Measurements from ENCODE around the gene SORBS1. TPM values are rescaled to one million over a fixed set of nuclear protein-coding genes. Genes with fewer than 3 reads are reported as not detected.

SORBS1 gene
- total and polyA plus RNA-seq, 2 of the 13 experiments (the other 11 are each of a cell fraction or from before 2014, with no cell fraction given): 16.8 to 39.8 TPM

- TF ChIP-seq ZNF567 (CRISPR knock-in tag; IDR thresholded peaks at IDR 0.05; ENCODE audit: borderline replicate concordance): no peak
- no peak for TF ChIP-seq ZNF337 (CRISPR knock-in tag; IDR thresholded peaks at IDR 0.05; ENCODE audit: borderline replicate concordance, low read depth)
- TF ChIP-seq ZFYVE20 (CRISPR knock-in tag; IDR thresholded peaks at IDR 0.05; ENCODE audit: borderline replicate concordance, low read depth): no peak
- TF ChIP-seq PRDM15 (CRISPR knock-in tag; IDR thresholded peaks at IDR 0.05): no peak
- no peak for TF ChIP-seq NRL (CRISPR knock-in tag; IDR thresholded peaks at IDR 0.05; ENCODE audit: borderline replicate concordance)
- no peak for TF ChIP-seq ZNF558 (CRISPR knock-in tag; IDR thresholded peaks at IDR 0.05; ENCODE audit: borderline replicate concordance)
- TF ChIP-seq KAT8 (CRISPR knock-in tag; IDR thresholded peaks at IDR 0.05): no peak
- TF ChIP-seq, protein P1, sequence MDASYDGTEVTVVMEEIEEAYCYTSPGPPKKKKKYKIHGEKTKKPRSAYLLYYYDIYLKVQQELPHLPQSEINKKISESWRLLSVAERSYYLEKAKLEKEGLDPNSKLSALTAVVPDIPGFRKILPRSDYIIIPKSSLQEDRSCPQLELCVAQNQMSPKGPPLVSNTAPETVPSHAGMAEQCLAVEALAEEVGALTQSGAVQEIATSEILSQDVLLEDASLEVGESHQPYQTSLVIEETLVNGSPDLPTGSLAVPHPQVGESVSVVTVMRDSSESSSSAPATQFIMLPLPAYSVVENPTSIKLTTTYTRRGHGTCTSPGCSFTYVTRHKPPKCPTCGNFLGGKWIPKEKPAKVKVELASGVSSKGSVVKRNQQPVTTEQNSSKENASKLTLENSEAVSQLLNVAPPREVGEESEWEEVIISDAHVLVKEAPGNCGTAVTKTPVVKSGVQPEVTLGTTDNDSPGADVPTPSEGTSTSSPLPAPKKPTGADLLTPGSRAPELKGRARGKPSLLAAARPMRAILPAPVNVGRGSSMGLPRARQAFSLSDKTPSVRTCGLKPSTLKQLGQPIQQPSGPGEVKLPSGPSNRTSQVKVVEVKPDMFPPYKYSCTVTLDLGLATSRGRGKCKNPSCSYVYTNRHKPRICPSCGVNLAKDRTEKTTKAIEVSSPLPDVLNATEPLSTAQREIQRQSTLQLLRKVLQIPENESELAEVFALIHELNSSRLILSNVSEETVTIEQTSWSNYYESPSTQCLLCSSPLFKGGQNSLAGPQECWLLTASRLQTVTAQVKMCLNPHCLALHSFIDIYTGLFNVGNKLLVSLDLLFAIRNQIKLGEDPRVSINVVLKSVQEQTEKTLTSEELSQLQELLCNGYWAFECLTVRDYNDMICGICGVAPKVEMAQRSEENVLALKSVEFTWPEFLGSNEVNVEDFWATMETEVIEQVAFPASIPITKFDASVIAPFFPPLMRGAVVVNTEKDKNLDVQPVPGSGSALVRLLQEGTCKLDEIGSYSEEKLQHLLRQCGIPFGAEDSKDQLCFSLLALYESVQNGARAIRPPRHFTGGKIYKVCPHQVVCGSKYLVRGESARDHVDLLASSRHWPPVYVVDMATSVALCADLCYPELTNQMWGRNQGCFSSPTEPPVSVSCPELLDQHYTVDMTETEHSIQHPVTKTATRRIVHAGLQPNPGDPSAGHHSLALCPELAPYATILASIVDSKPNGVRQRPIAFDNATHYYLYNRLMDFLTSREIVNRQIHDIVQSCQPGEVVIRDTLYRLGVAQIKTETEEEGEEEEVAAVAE (CRISPR knock-in tag; IDR thresholded peaks at IDR 0.05; ENCODE audit: borderline replicate concordance): no peak
- TF ChIP-seq GABPA (IDR thresholded peaks at IDR 0.05; ENCODE audit: low read depth, low read length): no peak
- TF ChIP-seq GABPA (CRISPR knock-in tag; IDR thresholded peaks at IDR 0.05; ENCODE audit: low read depth): no peak
- no peak for TF ChIP-seq ZNF672 (CRISPR knock-in tag; IDR thresholded peaks at IDR 0.05)
- TF ChIP-seq, protein P2, sequence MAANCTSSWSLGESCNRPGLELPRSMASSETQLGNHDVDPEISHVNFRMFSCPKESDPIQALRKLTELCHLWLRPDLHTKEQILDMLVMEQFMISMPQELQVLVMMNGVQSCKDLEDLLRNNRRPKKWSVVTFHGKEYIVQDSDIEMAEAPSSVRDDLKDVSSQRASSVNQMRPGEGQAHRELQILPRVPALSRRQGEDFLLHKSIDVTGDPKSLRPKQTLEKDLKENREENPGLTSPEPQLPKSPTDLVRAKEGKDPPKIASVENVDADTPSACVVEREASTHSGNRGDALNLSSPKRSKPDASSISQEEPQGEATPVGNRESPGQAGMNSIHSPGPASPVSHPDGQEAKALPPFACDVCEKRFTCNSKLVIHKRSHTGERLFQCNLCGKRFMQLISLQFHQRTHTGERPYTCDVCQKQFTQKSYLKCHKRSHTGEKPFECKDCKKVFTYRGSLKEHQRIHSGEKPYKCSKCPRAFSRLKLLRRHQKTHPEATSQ (CRISPR knock-in tag; IDR thresholded peaks at IDR 0.05; ENCODE audit: borderline replicate concordance): no peak
- no peak; the same call in 1 of the 2 replicates for TF ChIP-seq ZNF580 (CRISPR knock-in tag; IDR thresholded peaks at IDR 0.05; ENCODE audit: borderline replicate concordance, low read depth)
- TF ChIP-seq, protein P3, sequence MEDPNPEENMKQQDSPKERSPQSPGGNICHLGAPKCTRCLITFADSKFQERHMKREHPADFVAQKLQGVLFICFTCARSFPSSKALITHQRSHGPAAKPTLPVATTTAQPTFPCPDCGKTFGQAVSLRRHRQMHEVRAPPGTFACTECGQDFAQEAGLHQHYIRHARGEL (CRISPR knock-in tag; IDR thresholded peaks at IDR 0.05): no peak
- TF ChIP-seq CBFB (CRISPR knock-in tag; IDR thresholded peaks at IDR 0.05): no peak
- TF ChIP-seq ZNF253 (CRISPR knock-in tag; IDR thresholded peaks at IDR 0.05; ENCODE audit: borderline replicate concordance): no peak
- TF ChIP-seq ZBTB25 (CRISPR knock-in tag; IDR thresholded peaks at IDR 0.05): no peak
These were observed 48.1 kb downstream of the SORBS1 start (continued) for GRCh38 chr10:95513008-95513589.
